Measurements from ENCODE around the gene OR5AU1. TPM values are rescaled to one million over a fixed set of nuclear protein-coding genes. Genes with fewer than 3 reads are reported as not detected.

OR5AU1 gene
- polyA plus RNA-seq, 2 of the 4 experiments (the other 2 are of a cell fraction) = not detected

- H3K9me3 ChIP-seq = peaks cover under 1% of the 10 kb centered on the region; the same call in 1 of the 3 replicates
- 93% methylated on average over 4 of the region's 4 CpGs for WGBS (ENCODE audit: missing lambda C conversion rate)
Observed at GRCh38 chr14:21202463-21203358, 46.8 kb upstream of the OR5AU1 start.

GRCh38 chr14:21201732-21202462, 46.0 kb upstream of the OR5AU1 start:
- POLR2A ChIA-PET = no interaction called here
- TF ChIP-seq EP300 (IDR thresholded peaks at IDR 0.05) (no peak), POLR2AphosphoS2 (conservative IDR thresholded peaks at IDR 0.05; ENCODE audit: low read length) (no peak), HDAC2 (IDR thresholded peaks at IDR 0.05) (no peak), MAX (IDR thresholded peaks at IDR 0.05) (no peak), SREBF2 (IDR thresholded peaks at IDR 0.05) (no peak), JUN (IDR thresholded peaks at IDR 0.05) (no peak), TFCP2L1 (CRISPR knock-in tag; IDR thresholded peaks at IDR 0.05) (no peak), NFE2L2 (conservative IDR thresholded peaks at IDR 0.05; ENCODE audit: low read length) (no peak), KDM5A (IDR thresholded peaks at IDR 0.05) (no peak), POLR2A (IDR thresholded peaks at IDR 0.05; ENCODE audit: low read length) (no peak)
- TF ChIP-seq, protein P1, sequence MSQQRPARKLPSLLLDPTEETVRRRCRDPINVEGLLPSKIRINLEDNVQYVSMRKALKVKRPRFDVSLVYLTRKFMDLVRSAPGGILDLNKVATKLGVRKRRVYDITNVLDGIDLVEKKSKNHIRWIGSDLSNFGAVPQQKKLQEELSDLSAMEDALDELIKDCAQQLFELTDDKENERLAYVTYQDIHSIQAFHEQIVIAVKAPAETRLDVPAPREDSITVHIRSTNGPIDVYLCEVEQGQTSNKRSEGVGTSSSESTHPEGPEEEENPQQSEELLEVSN (IDR thresholded peaks at IDR 0.05; ENCODE audit: borderline replicate concordance, low read depth) = no peak
- peaks cover 5% of the 10 kb centered on the region; the same call in 1 of the 3 replicates for H3K9me3 ChIP-seq
- H3K4me1 ChIP-seq = no peaks in the 10 kb centered on the region
- no peak overlapping the region for H3K4me3 ChIP-seq
- CTCF ChIA-PET = interaction anchor here (1.0 to 1.1 kb wide), 2 partner anchors 8 to 9 kb away, joined by 3 read pairs; no protein-coding TSS in a partner anchor
- no peak overlapping the region for H3K27ac ChIP-seq
- 83% methylated on average over 12 of the region's 12 CpGs for WGBS (ENCODE audit: missing lambda C conversion rate)
- DNase-seq (ENCODE audit: low read depth in 1 of 2, low spot score in 1 of 2) (no peak), FAIRE-seq (no peak), ATAC-seq (no peak; a peak in 1 of 6 replicates)
- no peak overlapping the region for H3K4me2 ChIP-seq

More at GRCh38 chr14:21202463-21203358, 46.8 kb upstream of the OR5AU1 start:
- no peak for ATAC-seq
- H3K27ac ChIP-seq = no peak overlapping the region
- POLR2A ChIA-PET = no interaction called here
- no peak overlapping the region for H3K4me3 ChIP-seq
- FAIRE-seq = no peak
- CTCF ChIA-PET = interaction anchor here (0.6 to 2.0 kb wide), 5 partner anchors 15 to 589 kb away, joined by 3 to 6 read pairs (median 3); no protein-coding TSS in a partner anchor
- no peaks in the 10 kb centered on the region for H3K4me1 ChIP-seq
- no peak for TF ChIP-seq NPAS2 (CRISPR knock-in tag; IDR thresholded peaks at IDR 0.05; ENCODE audit: borderline replicate concordance)
- TF ChIP-seq POLR2AphosphoS2 (conservative IDR thresholded peaks at IDR 0.05; ENCODE audit: low read length) = 0 out of 2 replicates have a peak, but pooled peaks have one; percentile 9
- TF ChIP-seq JUN (IDR thresholded peaks at IDR 0.05) = 0 out of 5 replicates have a peak, but pooled peaks of 1 of the 2 experiments have one; percentile 30
- TF ChIP-seq GATA3 (IDR thresholded peaks at IDR 0.05; ENCODE audit: borderline replicate concordance) = no peak
- DNase-seq (ENCODE audit: low read depth in 1 of 2, low spot score in 1 of 2) = no peak
- H3K4me2 ChIP-seq = no peak overlapping the region

DNA sequence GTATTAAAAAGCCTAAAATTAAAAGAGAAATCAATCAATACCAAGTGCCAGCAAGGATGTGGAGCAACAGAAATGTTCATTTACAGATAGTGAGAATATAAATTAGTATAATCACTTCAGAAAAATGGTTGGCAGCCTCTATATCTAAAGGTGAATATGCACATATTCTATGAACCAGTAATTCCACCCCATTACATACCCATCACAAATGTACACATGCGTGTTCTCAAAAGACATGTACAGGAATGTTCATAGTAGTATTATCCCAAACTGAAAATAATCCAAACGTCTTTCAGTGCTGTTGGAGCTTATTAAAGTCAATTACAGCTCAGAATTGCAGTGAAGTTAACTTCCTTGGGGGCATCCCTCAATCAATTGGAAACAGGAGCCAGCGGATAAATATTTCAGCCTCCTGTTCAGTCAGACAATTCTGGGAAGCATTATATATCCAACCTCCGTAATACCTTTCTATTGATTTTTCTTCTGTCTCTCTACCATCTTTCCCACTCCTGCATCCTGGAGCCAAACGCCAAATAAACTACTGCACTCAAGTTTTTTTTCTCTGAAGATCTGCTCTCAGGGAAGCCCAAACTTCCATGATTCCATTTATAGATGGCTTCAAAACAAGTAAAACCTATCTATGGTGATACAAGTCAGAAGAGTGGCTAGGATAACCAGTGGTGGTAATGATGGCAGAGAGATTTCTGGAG, 45.0 kb upstream of the OR5AU1 start:
- FAIRE-seq = no peak
- H3K4me1 ChIP-seq = no peaks in the 10 kb centered on the region
- no peak overlapping the region for H3K4me3 ChIP-seq
- no peak for DNase-seq (ENCODE audit: low read depth in 1 of 2, low spot score in 1 of 2)
- CTCF ChIA-PET = interaction anchor here (1.0 to 1.1 kb wide), 2 partner anchors 8 to 9 kb away, joined by 3 read pairs; no protein-coding TSS in a partner anchor
- no peak overlapping the region for H3K27ac ChIP-seq
- no peak for ATAC-seq
- whole genome bisulfite sequencing (ENCODE audit: missing lambda C conversion rate) = 84% methylated on average over 5 of the region's 5 CpGs
- POLR2A ChIA-PET = interaction anchor here (0.9 kb wide), 1 partner anchor 9 kb away, joined by 3 read pairs; no protein-coding TSS in a partner anchor
- H3K4me2 ChIP-seq = no peak overlapping the region
- H3K9me3 ChIP-seq = peaks cover 5% of the 10 kb centered on the region; the same call in 1 of the 3 replicates
- TF ChIP-seq ZFP36 (IDR thresholded peaks at IDR 0.05; ENCODE audit: borderline replicate concordance, partially characterized antibody) (no peak), NFE2L2 (conservative IDR thresholded peaks at IDR 0.05; ENCODE audit: low read length) (no peak), CBX8 (IDR thresholded peaks at IDR 0.05) (no peak), MAX (IDR thresholded peaks at IDR 0.05) (no peak), MYC (IDR thresholded peaks at IDR 0.05; ENCODE audit: borderline replicate concordance, low read length) (no peak), HMGXB4 (CRISPR knock-in tag; IDR thresholded peaks at IDR 0.05; ENCODE audit: borderline replicate concordance) (no peak), MAZ (IDR thresholded peaks at IDR 0.05; ENCODE audit: borderline replicate concordance, low read depth, low read length) (no peak), HOXB5 (CRISPR knock-in tag; IDR thresholded peaks at IDR 0.05) (no peak), JUNB (IDR thresholded peaks at IDR 0.05) (no peak), NPAS2 (CRISPR knock-in tag; IDR thresholded peaks at IDR 0.05; ENCODE audit: borderline replicate concordance) (no peak), CBX2 (IDR thresholded peaks at IDR 0.05; ENCODE audit: borderline replicate concordance, low read depth) (no peak), FOXS1 (CRISPR knock-in tag; IDR thresholded peaks at IDR 0.05) (no peak)
- TF ChIP-seq, protein P2, sequence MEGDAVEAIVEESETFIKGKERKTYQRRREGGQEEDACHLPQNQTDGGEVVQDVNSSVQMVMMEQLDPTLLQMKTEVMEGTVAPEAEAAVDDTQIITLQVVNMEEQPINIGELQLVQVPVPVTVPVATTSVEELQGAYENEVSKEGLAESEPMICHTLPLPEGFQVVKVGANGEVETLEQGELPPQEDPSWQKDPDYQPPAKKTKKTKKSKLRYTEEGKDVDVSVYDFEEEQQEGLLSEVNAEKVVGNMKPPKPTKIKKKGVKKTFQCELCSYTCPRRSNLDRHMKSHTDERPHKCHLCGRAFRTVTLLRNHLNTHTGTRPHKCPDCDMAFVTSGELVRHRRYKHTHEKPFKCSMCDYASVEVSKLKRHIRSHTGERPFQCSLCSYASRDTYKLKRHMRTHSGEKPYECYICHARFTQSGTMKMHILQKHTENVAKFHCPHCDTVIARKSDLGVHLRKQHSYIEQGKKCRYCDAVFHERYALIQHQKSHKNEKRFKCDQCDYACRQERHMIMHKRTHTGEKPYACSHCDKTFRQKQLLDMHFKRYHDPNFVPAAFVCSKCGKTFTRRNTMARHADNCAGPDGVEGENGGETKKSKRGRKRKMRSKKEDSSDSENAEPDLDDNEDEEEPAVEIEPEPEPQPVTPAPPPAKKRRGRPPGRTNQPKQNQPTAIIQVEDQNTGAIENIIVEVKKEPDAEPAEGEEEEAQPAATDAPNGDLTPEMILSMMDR (IDR thresholded peaks at IDR 0.05) = no peak
- TF ChIP-seq, protein P3, sequence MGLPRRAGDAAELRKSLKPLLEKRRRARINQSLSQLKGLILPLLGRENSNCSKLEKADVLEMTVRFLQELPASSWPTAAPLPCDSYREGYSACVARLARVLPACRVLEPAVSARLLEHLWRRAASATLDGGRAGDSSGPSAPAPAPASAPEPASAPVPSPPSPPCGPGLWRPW (IDR thresholded peaks at IDR 0.05) = no peak
